ENCODE data around the gene TRABD2A. TPM values are rescaled to one million over a fixed set of nuclear protein-coding genes. Genes with fewer than 3 reads are reported as not detected.

The TRABD2A gene
- total and polyA plus RNA-seq, 5 donors: 0.29 to 1.3 (median 0.62) TPM

DNA sequence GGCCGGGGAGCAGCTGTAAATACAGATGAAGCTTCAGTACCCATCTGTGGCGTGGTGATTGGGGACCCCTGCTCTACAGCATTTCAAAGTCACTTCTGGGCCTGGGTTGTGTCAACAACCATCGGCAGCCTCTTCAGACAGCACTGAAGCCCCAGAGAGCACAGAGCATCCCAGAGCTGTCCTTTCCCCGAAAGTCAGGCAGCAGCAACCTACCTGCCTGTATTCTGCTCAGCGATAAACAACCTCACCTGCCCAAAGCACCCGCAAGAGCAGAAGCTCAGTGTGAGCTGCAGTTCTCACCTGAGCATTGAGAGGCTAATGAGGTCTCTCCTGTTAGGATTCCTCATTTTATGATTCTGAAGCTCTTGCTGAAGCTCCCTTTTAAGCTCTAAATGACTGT, 19.3 kb downstream of the TRABD2A start:
- DNase-seq: no peak
- Histone ChIP-seq H3K27ac (ENCODE audit: low read length) (no peak overlapping the region), H3K4me1 (ENCODE audit: control insufficient read depth, insufficient read depth, low read length) (no peaks in the 10 kb centered on the region), H3K9me3 (ENCODE audit: control insufficient read depth, low read length) (no peaks in the 10 kb centered on the region), H3K27me3 (ENCODE audit: control insufficient read depth, insufficient read depth) (no peaks in the 10 kb centered on the region), H3K4me3 (ENCODE audit: low read length) (no peak overlapping the region)
- 53% methylated on average over 6 of the region's 6 CpGs for WGBS
- intact Hi-C loops (cut with DNase I): no loop called here
- no peak for ATAC-seq

DNA sequence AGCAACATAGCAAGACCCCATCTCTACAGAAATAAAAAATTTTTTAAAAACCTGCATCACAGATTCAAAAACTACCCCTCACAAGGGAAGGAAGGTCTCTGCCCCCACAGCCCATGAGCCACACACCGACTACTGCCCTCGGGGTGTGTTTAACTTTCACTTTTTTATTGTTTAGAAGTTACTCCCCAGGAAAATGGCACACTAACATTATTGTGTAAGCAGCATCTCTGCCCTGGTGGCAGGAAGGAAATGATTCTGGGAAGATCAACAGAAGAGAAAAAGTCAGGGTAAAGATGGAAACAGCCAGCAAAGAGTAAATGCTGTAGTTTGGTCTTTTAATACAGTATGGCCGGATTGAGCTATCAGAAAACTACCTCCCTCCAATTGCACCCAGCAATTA, 21.9 kb downstream of the TRABD2A start:
- no peaks in the 10 kb centered on the region for H3K9me3 ChIP-seq (ENCODE audit: control insufficient read depth, low read length)
- no peaks in the 10 kb centered on the region for H3K27me3 ChIP-seq (ENCODE audit: control insufficient read depth, insufficient read depth)
- no peak overlapping the region for H3K27ac ChIP-seq (ENCODE audit: low read length)
- ATAC-seq (no peak), DNase-seq (no peak)
- WGBS: 75% methylated on average over 3 of the region's 3 CpGs
- intact Hi-C loops (cut with DNase I): no loop called here
- H3K4me1 ChIP-seq (ENCODE audit: control insufficient read depth, insufficient read depth, low read length): no peaks in the 10 kb centered on the region
- H3K4me3 ChIP-seq (ENCODE audit: low read length): no peak overlapping the region

DNA sequence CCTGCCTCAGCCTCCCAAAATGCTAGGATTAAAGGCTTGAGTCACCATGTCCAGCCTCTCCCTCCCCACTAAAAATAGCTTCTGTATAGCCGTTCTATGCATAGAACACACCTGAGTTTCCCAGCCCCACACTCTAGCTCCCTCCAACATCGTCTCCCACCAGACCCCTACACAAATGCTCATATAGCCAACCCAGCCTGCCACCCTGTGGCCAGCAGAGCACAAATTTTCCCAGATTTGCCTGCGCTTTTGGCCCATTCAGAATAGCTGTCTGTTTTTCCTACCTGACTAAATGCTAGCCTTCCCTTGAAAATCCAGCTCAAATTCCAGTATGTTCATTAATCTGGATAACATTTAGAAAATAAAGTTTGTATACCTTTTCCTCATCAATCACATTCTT, 22.8 kb downstream of the TRABD2A start:
- Histone ChIP-seq H3K27me3 (ENCODE audit: control insufficient read depth, insufficient read depth) (no peaks in the 10 kb centered on the region), H3K4me3 (ENCODE audit: low read length) (no peak overlapping the region), H3K4me1 (ENCODE audit: control insufficient read depth, insufficient read depth, low read length) (no peaks in the 10 kb centered on the region), H3K27ac (ENCODE audit: low read length) (no peak overlapping the region), H3K9me3 (ENCODE audit: control insufficient read depth, low read length) (no peaks in the 10 kb centered on the region)
- no peak for ATAC-seq
- DNase-seq: no peak
- intact Hi-C loops (cut with DNase I): no loop called here
- whole genome bisulfite sequencing: 59% methylated on average over 3 of the region's 3 CpGs

DNA sequence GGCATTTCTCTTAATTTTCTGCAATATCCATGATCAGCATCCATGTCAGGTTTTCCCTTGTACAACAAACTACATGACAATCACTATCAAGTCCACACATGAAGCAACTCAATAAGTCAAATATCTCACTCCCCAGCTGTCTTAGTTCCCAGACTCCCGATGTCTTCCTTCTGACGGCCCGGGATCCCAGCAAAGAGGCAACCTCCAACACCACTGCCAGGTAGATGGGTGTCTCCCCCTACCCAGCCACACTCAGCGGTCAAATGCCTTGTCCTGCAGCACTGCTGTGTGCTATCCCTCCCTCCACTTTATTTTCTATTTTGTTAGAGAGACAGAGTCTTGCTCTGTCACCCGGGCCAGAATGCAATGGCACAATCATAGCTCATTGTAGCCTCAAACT, 23.3 kb downstream of the TRABD2A start:
- intact Hi-C loops (cut with DNase I): no loop called here
- Histone ChIP-seq H3K4me1 (ENCODE audit: control insufficient read depth, insufficient read depth, low read length) (no peaks in the 10 kb centered on the region), H3K9me3 (ENCODE audit: control insufficient read depth, low read length) (no peaks in the 10 kb centered on the region), H3K27me3 (ENCODE audit: control insufficient read depth, insufficient read depth) (no peaks in the 10 kb centered on the region), H3K27ac (ENCODE audit: low read length) (no peak overlapping the region), H3K4me3 (ENCODE audit: low read length) (no peak overlapping the region)
- WGBS: 86% methylated on average over 5 of the region's 5 CpGs
- no peak for DNase-seq
- no peak for ATAC-seq

DNA sequence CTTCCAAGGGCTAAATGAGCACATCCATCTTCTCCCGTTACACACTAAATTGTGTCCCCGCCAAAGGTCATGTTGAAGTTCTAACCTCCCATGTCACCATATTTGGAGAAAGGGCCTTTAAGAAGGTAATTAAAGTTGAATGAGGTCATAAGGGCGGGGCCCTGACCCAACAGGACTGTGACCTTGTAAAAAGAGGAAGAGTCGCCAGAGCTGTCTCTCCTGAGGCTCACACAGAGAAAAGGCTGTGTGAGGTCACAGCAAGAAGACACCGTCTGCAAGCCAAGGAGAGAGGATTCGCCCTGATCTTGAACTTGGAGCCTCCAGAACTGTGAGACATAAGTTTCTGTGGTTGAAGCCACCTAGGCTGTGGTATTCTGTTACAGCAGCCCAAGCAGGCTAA, 24.1 kb downstream of the TRABD2A start:
- Histone ChIP-seq H3K27me3 (ENCODE audit: control insufficient read depth, insufficient read depth) (no peaks in the 10 kb centered on the region), H3K4me3 (ENCODE audit: low read length) (no peak overlapping the region), H3K27ac (ENCODE audit: low read length) (no peak overlapping the region), H3K9me3 (ENCODE audit: control insufficient read depth, low read length) (no peaks in the 10 kb centered on the region), H3K4me1 (ENCODE audit: control insufficient read depth, insufficient read depth, low read length) (no peaks in the 10 kb centered on the region)
- DNase-seq (no peak), ATAC-seq (no peak)
- intact Hi-C loops (cut with DNase I): no loop called here
- 80% methylated on average over 6 of the region's 6 CpGs for WGBS

DNA sequence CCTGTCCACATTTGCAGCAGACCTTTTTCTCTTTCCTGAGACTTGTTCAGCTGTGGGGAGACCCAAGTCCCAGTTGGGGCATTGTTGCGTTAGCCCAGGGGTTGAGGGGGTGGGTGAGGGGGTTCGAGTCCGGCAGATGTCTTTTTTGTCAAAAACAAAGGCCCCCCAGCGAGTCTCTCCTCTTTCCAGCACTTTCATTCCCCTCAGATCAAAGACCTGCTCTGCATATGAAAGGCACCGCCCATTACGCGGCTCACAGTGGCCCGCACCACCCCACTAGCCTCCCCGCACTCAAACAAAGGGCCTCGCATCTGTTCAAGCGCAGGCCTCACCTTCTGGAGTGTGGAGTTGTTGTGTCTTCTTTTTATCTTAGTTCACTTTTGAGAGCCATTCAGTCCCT, 25.2 kb downstream of the TRABD2A start:
- DNase-seq (no peak), ATAC-seq (no peak)
- no peak overlapping the region for H3K27ac ChIP-seq (ENCODE audit: low read length)
- no peak overlapping the region for H3K4me3 ChIP-seq (ENCODE audit: low read length)
- intact Hi-C loops (cut with DNase I): no loop called here
- 26% methylated on average over 11 of the region's 11 CpGs for WGBS
- no peaks in the 10 kb centered on the region for H3K4me1 ChIP-seq (ENCODE audit: control insufficient read depth, insufficient read depth, low read length)
- H3K27me3 ChIP-seq (ENCODE audit: control insufficient read depth, insufficient read depth): no peaks in the 10 kb centered on the region
- no peaks in the 10 kb centered on the region for H3K9me3 ChIP-seq (ENCODE audit: control insufficient read depth, low read length)

DNA sequence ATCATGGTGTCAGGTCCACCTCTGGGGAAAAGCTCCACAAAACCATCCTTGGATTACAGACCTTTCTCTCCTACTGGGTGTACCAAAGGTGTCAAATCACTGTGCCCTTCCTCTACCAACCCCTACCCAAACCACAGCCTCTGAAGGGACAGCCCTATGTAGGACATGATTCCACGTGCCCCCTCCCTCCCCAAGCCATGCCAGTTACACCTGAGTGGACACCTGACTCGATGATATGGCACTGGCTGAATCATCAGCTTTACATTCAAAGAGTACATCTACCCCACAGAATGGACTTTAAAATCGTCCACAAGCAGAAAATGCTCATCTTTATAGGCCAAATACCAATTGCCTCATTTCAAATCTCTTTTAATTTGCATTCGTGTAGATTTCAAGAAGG, 26.0 kb downstream of the TRABD2A start:
- Histone ChIP-seq H3K4me1 (ENCODE audit: control insufficient read depth, insufficient read depth, low read length) (no peaks in the 10 kb centered on the region), H3K4me3 (ENCODE audit: low read length) (no peak overlapping the region), H3K27me3 (ENCODE audit: control insufficient read depth, insufficient read depth) (no peaks in the 10 kb centered on the region), H3K27ac (ENCODE audit: low read length) (no peak overlapping the region), H3K9me3 (ENCODE audit: control insufficient read depth, low read length) (no peaks in the 10 kb centered on the region)
- intact Hi-C loops (cut with DNase I): no loop called here
- no peak for DNase-seq
- ATAC-seq: no peak
- 58% methylated on average over 4 of the region's 4 CpGs for WGBS

DNA sequence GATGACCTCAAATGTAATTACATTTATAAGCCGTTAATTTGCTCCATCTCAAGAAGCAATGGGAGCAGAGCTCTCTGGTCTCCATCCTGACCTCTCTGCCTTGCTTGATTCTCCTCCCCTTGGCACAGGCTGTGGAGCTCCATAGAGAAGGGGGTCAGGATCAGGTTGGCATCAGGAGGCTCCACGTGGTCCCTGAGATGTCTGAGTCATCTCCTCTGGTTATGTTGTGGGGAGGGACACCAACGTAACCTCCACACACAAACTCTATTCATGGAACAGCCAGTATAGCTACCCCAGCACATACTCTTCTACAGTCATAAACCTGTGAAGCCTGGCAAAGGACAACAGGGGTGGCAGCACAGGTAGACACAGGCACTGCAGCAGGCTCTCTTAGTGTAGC, 29.0 kb downstream of the TRABD2A start:
- intact Hi-C loops (cut with DNase I): no loop called here
- WGBS: 76% methylated on average over 3 of the region's 3 CpGs
- Histone ChIP-seq H3K27me3 (ENCODE audit: control insufficient read depth, insufficient read depth) (no peaks in the 10 kb centered on the region), H3K9me3 (ENCODE audit: control insufficient read depth, low read length) (no peaks in the 10 kb centered on the region), H3K4me1 (ENCODE audit: control insufficient read depth, insufficient read depth, low read length) (no peaks in the 10 kb centered on the region), H3K27ac (ENCODE audit: low read length) (no peak overlapping the region), H3K4me3 (ENCODE audit: low read length) (no peak overlapping the region)
- no peak for DNase-seq
- no peak for ATAC-seq

DNA sequence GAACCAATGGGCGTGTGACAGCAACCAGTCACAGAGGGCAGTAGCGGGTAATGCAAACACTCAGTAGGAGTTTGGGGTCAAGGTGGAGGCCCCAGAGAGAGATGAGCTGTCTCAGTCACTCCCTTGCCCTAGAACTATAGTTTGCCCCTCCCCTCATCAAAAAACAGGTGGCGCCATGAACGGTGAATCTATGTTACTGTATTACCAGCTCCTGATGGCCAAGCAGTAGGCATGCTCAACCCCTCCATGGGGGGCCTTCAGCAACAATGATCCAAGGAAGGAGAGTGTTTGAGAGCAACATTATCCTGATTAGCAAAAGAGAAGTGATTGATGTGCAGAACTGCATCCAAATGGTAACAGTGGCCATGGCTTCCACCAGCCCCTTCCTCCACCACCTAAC, 30.4 kb downstream of the TRABD2A start:
- Histone ChIP-seq H3K9me3 (ENCODE audit: control insufficient read depth, low read length) (no peaks in the 10 kb centered on the region), H3K4me1 (ENCODE audit: control insufficient read depth, insufficient read depth, low read length) (no peaks in the 10 kb centered on the region), H3K27me3 (ENCODE audit: control insufficient read depth, insufficient read depth) (no peaks in the 10 kb centered on the region), H3K27ac (ENCODE audit: low read length) (no peak overlapping the region), H3K4me3 (ENCODE audit: low read length) (no peak overlapping the region)
- DNase-seq (no peak), ATAC-seq (no peak)
- intact Hi-C loops (cut with DNase I): no loop called here
- WGBS: 84% methylated on average over 4 of the region's 4 CpGs

DNA sequence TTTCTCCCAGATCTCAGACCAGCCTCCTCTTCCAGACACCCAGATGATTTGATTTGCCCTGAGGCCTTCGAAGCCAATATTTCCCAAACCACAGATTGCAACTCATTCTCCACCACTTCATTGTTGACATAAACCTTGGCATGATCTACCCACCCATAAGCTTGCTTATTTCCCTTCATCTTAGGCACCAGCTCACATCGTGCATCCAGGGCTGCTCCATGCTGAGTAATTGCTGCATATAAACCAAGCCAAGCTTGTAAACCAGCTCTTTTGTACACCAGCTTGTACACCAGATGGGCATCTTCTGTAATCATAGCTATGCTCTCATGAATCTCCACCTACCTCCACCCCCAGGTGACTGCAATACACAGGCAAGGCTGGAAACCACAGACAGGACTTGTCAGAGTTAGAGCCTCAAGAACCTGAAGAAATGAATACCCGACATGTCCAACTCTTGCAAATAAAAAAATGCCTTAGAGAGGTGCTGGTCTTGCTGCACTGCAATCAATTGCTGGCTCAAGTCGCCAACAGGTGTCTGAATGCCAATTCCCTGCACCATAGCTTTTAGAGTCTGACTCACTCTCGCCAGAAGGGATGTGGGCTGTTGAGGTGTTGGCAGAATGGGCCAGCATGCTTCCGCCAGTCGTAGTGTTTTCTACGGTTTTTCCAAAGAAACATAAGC, 31.5 kb downstream of the TRABD2A start:
- Histone ChIP-seq H3K9me3 (ENCODE audit: control insufficient read depth, low read length) (no peaks in the 10 kb centered on the region), H3K4me3 (ENCODE audit: low read length) (no peak overlapping the region), H3K27me3 (ENCODE audit: control insufficient read depth, insufficient read depth) (no peaks in the 10 kb centered on the region), H3K27ac (ENCODE audit: low read length) (no peak overlapping the region), H3K4me1 (ENCODE audit: control insufficient read depth, insufficient read depth, low read length) (no peaks in the 10 kb centered on the region)
- WGBS: 82% methylated on average over 8 of the region's 8 CpGs
- no peak for DNase-seq
- intact Hi-C loops (cut with DNase I): no loop called here
- ATAC-seq: no peak

DNA sequence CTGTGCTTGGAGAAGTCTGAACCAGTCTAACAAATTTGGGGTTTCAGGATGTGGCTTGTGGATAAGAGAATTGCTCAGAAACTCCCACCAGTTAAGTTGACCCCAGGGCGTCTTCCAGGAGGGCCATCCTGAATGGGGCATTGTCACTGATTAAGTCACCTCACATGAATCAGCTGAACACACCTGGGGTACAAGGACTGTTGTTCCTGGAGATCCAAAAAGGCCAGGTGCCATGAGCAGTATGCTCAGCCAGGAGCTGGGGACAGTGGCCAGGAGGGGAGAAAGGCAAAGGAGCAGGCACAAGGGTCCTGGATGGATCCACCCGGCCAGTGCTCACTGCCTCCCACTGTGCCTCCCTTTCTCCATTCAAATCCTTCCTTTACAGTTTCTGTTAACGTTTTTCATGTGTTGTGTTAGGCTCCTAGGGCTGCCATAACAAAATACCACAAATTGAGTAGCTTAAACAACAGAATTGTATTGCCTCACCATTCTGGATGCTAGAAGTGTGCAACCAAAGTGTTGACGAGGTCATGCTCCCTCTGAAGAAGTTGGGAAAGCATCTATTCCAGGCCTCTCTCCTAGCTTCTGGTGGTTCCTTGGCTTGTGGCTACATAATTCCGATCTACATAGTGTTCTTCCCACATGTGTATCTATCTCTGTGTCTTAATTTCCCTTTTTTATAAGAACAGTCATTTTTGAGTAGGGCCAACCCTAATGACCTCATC, 33.4 kb downstream of the TRABD2A start:
- intact Hi-C loops (cut with DNase I): no loop called here
- Histone ChIP-seq H3K27ac (ENCODE audit: low read length) (no peak overlapping the region), H3K4me1 (ENCODE audit: control insufficient read depth, insufficient read depth, low read length) (no peaks in the 10 kb centered on the region), H3K4me3 (ENCODE audit: low read length) (no peak overlapping the region), H3K27me3 (ENCODE audit: control insufficient read depth, insufficient read depth) (no peaks in the 10 kb centered on the region), H3K9me3 (ENCODE audit: control insufficient read depth, low read length) (no peaks in the 10 kb centered on the region)
- ATAC-seq (no peak), DNase-seq (no peak)
- WGBS: 74% methylated on average over 5 of the region's 5 CpGs
